NCI-H1105 (cell line): ENCODE measurements around the gene HELQ.
"Not testable (repeated sequence)": the region's sequence is repeated elsewhere in the genome, so short reads cannot be mapped to it uniquely, and the experiment has no call there.

Experiments
- DNase-seq: peaks from one replicate; lab custom pipeline; 2025; lab: John Stamatoyannopoulos, UW

The HELQ gene

DNA sequence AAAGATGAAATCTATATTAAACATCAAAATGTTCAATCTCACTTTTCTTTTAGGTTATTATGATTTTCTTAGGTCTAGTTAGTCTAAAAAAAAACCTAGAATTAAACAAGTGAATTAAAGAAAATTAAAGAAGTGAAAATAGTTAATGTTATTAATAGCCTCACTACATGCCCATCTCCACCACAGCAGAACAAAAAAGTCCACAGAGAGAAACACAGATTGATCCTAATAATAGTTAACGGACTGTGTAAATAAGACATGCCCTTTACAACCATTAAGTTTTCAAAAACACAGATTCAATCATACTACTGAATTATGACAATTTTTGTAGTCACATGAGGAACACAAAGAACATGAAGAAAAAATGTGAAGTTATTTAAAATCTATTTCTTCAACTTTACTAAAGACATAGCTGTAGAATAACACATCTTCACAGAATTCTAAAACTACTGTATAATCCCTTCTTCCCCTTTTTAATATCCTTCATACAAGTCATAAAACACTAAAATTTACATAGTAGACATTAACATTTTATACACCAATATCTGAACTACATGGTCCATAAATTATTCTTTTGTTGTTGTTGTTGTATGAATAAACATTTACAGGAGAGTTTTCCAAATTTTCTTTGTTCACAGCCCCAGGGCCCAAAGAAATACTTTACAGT lies 15.3 kb downstream of the HELQ start:
- no peak for DNase-seq

DNA sequence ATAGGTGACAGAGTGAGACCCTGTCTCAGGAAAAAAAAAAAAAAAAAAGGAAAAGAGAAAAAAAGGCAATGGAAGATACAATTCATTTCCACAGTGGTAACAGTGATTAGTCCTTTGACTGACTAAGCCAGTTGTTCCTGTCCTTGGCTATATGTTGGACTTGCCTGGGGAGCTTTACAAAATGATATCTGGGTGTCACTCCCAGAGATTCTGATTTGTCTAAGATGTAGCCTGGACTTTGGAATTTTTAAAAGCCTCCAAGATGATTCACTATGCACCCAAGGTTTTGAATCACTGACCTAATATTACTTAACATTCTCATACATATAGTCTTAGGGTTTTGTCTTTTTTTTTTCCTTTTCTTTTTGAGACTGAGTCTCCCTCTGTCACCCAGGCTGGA lies 16.9 kb downstream of the HELQ start:
- DNase-seq = no peak

DNA sequence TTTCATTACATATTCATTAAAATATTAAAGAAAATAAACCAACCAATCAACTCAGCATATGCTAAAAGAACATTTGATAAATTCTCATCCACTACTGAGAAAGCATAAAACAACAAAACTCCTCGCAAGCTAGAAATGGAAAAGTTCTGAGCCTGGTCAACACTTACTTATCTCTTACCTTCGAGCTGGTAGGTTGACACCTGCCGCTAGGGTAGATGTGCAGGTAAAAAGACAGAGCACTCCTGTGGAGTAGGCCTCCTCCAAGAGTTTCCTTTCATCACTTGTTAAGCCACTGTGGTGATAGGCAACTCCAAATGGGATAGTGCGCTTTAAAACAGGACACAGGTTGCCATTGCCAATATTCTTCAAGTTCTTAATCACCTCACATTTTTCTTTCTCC lies 18.9 kb downstream of the HELQ start:
- no peak for DNase-seq

DNA sequence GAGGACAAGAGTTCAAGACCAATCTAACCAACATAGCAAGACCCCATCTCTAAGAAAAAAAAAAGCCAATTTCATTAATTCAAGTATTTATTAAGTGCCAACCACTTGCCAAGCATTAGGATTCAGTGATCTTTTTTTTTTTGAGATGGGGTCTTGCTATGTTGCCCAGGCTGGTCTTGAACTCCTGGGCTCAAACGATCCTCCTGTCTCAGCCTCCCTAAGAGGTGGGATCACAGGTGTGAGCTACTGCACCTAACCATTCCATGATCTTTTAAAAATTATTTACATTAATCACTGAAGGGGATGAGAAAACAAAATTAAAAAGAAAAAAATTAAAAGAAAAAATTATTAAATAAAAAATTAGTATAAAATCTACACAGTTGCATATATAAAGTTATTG lies 24.4 kb downstream of the HELQ start:
- DNase-seq = no peak

DNA sequence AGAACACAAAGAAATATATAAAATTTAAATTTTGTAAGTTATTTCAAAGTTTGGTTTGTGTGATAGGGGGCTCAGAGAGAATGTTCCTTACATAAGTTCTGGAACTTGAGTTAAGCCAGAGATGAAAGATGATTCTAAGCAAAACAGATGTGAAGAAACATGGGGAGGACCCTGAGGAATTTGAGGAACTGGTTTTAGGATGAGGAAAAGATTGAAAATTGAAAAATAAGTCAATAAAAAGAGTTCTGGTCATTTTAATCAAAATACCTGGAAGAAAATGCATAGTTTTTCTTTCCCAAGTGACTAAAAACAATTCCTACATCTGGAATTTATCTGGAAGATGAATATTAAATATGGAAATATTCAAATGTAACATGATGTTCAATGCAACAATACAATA lies 37.4 kb downstream of the HELQ start:
- DNase-seq = no peak

DNA sequence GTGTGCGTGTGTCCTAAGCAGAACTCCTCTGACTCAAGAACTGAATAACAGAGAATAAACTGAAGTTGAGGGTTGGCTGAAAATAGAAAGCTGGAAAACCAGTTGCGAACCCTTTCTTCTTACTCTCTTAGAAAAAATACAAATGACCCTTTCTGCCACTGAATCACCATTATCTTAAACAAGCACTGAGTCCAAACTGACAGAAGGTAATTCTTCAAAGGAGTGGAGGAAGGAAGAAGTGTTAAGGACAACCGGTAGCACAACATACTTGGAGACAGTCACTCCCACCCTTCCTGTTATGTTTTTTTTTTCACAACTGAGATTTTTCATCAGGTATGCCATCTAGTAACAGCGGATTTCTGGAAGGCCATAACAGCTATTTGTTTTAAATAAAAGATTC lies 38.1 kb downstream of the HELQ start:
- no peak for DNase-seq

DNA sequence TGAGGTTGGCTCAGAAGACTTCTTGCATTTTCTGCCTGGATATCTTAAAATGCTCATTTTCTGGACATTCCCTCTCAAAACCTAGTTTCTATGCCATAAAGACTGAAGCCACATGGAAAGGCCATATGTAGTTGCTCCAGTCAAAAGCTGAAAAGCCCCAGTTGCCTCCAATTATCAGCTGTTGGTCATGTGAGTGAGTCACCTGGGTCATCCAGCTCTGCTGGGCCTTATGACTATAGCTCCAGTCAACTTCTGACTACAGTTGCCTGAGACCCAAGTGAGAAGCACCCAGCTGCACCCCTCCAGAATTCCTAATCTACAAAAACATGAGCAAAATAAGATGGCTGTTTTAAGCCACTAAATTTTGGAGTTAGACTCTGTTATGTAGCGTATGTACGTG lies 41.9 kb downstream of the HELQ start:
- DNase-seq = no peak

DNA sequence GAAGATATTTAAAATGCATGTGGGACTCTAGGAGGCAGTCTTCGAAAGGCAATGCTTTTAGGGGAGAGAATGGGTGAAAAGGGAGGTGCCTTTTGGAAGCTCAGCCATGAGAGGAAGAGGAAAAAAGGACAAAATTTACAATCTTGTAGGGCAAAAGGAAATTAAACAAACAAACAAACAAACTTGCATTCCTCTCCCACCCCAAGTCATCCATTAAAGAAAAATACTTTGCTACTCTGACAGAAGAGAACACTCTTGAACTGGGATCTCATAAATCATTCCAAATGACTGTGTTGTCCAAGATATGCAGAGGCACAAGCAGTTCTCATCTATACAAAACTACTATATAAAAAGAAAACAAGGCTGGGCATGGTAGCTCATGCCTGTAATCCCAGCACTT lies 46.7 kb downstream of the HELQ start:
- DNase-seq = no peak

DNA sequence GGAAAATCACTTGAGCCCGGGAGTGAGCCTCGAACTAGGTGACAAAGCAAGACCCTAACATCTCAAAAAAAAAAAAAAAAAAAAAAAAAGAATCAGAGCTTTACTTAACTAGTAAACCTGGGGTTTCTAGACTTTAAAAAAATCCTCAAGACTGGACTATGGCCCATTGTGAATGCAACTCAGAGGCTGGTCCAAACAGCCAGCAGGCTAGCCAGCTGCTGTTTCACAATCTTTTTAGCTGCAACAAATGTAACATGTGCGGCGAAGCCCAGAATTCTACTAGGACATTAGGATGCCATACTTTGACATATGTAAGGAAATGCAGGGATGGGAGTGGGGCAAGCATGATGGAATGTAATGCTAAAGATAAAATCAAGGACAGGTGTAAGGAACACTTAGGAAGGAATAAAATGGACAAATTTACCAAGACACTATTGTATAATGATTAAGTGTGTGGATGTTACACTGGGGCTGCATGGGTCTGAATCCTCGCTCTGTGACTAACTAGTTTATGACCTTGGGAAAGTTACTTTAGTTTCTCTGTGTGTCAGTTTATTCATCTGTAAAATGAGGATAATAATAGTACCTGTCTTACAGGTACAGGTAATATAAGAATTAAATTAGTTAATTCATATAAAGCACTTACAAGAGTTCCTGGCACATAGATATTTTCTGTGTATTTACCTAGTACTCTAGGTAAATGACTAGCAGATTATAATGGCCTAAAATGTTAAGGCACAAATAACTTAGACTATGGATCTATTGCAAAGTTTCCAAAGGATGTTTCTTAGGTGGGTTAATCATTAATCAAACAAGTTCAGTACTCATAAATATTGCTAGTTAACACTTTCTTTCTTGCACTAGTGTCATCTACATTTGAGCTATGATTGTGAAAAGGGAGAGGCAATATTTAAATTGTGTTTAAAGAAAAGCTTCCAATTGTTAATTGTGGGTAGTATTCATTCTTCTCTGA lies 49.5 kb downstream of the HELQ start:
- no peak for DNase-seq

DNA sequence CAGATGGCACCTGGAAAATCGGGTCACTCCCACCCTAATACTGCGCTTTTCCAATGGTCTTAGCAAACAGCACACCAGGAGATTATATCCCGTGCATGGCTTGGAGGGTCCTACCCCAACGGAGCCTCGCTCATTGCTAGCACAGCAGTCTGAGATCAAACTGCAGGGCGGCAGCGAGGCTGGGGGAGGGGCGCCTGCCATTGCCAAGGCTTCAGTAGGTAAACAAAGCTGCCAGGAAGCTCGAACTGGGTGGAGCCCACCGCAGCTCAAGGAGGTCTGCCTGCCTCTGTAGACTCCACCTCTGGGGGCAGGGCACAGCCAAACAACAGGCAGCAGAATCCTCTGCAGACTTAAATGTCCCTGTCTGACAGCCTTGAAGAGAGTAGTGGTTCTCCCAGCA lies 57.5 kb downstream of the HELQ start:
- DNase-seq = not testable (repeated sequence)

DNA sequence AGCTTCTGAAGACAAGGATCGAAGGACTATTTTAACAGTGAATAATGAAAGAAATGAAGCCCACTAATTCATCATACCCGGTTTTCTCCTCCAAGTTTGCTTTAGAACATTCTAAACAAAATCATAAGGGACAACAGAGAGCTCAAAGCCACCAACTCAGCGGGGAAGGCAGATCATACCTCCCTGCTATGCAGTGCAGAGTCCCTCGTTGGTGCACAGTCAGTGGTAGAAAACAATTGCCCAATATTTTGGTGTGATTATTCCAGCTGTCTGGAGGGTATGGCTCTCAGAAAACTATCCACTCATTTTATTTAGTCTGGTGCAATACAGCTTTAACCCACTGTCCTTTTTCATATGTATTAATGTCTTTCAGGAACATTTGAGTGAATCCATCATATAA lies 61.7 kb downstream of the HELQ start:
- DNase-seq = no peak

DNA sequence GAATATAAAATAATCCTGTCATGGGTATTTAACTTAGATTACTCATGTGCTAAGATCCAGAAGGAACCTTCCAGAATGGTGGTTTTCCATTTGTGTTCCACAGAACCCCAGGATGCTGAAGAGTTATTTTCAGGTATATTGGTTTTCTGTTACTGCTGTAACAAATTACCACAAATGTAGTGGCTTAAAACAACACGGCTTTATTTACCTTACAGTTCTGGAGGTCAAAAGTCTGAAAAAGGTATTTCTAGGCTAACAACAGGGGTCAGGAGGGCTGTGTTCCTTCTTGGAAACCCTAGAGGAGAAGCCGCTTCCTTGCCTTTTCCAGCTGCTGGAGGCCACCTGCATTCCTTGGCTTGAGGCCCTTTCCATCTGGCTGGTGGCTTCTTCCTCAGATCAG lies 63.1 kb downstream of the HELQ start:
- no peak for DNase-seq

DNA sequence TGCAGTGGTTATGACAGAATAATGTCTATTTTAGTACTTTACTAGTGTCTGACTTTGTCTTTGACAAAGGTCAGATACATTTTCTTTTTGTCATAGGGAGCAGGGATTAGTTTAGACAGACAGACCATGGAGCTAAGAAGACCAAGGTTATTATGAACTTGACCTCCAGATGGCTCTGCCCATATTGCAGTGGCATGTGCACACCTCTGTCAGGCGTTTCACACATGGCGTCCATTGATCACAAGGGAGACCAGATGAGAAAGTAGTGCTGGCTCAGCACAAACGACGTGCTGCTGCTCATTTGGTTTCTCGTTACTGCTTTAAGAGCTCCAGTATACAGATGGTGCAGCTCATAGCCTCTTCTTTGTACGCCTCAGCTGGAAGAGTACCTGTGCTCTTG lies 64.7 kb downstream of the HELQ start:
- DNase-seq = no peak

DNA sequence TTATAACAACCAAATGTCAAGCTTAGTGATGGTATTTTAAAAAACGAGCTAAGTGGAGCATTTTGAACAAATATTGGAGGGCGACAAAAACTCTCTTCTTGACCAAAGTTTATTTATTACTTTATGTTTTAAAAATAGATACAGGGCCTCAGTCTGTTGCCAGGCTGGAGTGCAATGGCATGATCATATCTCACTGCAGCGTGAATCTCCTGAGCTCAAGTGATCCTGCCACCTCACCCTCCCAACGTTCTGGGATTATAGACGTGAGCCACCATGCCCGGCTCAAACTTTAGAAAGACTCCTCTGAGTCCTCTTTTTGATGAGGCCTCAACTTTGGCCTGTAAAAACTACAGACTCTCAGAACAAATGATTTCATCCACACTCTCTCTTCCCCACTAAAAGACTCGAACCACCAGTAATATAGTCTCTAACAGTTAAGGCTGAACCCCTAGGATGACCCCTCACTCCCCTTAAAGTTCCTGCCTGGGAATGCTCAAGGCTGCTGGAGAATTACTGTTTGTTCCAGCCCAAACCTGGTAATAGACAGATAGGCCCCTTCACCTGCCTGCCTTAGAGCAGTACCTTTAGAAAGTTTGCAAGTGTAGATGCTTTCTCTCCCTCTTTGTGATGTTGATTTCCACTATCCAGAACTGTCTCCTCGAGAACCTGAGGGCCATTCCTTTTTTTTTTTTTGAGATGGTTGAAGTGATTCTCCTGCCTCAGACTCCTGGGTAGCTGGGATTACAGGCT lies 65.7 kb downstream of the HELQ start:
- DNase-seq = no peak

DNA sequence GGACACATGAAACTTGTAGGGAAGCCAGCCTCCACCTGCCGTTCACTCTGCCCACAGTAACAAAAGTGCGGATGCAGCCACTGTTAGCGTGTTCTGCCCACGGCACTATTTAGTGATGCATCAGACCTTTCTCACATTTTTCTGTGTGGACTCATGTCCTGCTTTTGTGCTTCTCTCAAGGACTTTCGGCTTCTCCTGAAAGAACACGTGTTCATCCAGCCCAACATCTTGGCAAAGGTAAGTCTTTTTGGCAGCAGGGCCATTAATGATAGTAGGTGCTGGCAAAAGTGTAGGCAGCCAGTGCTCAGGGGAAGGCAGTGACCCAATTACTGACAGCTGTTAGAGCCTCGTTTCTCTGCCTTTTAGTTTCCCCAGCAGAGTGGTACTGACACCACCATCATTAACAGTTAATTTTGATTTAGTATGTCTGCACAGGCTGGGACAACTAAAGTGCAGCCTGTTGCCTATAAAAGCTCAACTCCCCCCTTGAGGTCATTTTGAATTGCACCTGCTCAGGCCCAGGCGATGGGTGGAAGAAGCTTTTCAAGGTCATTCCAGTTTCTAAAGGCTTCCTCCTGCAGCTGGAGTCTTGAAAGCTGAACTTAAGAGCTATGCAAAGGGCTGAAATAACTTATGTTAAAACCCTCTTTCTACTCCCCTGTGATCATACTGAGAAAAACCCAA lies 66.4 kb downstream of the HELQ start:
- no peak for DNase-seq

DNA sequence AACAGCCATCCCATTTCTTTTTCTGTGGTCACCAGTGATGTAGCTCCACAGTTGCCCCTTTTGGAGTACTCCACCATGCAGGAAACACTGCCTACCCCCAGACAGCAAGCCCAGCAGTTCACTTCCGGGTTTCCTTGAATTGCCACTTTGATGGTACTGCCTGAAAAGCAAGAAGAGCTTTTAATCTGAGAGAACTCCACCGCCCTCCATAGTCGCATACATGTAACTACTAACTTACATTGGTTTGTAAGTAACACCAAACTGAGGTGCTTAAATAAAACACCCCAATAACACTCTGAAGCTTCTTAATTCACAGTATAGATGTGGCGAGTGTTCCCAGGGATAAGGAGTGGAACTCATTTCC lies 67.3 kb downstream of the HELQ start:
- DNase-seq = no peak

DNA sequence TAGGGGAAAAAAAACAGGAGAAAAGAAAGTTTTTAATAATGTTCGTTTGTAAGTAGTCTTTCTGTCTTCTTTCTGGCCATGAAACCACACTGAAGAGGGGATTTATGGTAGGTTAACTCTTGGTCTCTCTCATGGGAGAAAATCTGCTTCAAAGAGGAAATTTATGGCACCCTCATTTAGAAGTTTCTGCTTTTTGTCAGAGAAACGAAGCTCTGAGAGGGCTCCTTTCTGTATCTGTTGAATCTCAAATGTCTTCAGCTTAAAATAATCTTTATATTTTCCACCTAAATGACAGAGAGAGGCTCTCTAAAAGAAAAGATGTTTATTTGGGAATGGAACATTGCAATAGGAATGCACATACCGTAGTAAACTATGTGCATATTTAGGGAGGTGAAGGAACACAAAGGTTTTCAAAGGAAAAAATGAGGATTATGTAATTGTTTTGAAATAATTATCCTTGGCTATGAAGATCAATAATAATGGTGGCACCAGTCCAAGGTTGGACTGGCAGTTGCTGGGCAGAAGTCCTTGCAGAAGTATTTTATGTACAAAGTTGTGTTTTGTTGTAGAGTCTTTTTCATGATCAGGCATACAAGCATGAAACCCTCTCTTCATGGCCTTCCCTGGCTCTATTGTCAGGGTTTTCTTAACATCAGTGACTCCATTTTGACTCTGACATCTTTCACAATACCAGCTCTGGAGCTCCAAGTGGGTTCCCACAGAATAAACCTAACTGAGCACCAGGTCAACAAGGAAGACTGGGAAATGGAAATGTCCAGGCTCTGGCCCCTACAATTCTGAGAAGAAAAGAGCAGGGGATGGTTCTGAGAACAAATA lies 67.9 kb downstream of the HELQ start:
- DNase-seq = no peak

DNA sequence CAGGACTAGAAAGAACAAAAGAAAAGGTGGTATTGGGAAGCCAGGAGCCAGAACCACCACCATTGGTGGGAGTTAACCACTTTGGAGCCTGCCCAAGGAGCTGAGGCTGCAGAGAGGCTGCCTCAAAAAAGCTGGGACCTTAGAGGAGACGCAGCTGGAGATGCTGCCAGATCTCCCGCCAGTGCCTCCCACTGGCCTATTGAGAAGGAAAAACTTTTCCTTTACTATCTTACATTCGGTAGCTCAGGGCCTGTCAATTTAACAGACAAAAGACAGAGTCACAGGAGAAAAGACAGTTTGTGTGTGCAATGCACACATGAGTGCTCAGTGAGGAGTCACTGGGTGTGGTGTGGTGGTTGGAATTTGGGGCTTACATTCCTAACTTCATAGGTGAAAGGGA lies 68.6 kb downstream of the HELQ start:
- no peak for DNase-seq

DNA sequence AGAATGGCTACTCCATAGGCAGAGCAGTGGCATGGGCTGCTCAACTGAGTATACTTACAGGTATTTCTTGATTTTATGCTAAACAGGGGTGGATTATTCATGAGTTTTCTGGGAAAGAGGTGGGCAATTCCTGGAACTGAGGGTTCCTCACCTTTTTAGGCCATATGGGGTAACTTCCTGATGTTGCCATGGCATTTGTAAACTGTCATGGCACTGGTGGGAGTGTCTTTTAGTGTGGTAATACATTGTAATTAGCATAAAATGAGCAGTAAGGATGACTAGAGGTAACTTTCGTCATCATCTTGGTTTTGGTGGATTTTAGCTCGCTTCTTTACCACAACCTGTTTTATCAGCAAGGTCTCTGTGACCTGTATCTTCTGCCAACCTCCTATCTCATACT lies 72.8 kb downstream of the HELQ start:
- no peak for DNase-seq

DNA sequence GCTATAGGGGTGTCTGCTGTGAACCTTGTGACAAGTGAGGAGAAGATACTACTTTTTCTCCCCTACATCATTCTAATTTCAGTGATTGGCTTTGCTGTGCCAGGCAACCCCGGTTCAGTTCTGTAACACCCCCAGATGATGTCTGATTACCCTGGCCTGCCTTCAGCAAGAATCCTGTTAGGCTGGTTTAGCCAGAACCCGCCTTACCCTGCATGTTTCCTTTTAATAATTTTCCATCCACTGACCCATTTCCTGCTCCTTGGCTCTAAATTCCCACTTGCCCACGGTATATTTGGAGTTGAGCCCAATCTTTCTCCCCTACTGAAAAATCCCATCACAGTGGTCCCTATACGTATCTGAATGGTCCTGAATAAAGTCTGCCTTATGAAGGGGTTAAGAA lies 74.5 kb downstream of the HELQ start:
- DNase-seq = no peak

DNA sequence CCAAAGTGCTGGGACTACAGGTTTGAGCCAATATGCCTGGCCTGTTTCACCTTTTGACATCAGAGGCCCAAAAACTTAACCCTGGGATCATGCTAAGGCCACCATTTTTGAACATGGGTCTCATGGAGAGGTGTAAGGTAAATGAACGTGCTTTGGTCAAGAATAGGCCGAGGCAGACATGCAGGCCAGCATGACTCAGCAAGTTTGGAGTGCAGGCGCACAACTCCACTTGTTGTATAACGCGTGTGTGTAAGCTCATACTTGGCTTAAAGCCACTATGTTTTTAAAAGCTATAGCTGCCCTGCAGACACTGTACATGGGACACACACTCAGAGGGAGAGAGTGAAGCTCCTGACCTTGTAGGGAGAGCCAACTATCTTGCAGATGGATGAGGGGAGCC lies 77.2 kb downstream of the HELQ start:
- no peak for DNase-seq
